Calu3 (cell line): ENCODE measurements around the gene FAM193B. TPM values are rescaled to one million over a fixed set of nuclear protein-coding genes. Genes with fewer than 3 reads are reported as not detected.

Experiments
- BruUV-seq: library from RNA; stranded (reverse); fragments of 400-500 nt; replicated peaks from 2 replicates; lab custom pipeline; 2021; lab: Mats Ljungman, UMichigan
- CTCF ChIA-PET: fragments of 300-600 bp; sonication (Branson Sonifier 250); formaldehyde crosslinking; loops from one replicate; lab custom pipeline; 2022; ENCODE audit warnings: antibody characterized with exemption; lab: Charles Lee
- DNase-seq: peaks from one replicate; pipeline ENCODE4 v3.0.0; 2022
- H3K27ac Mint-ChIP-seq: one replicate; pipeline ENCODE4 v1.8.0; 2022; ENCODE audit warnings: mixed read lengths; ENCODE audit not compliant: unreplicated experiment
- H3K27me3 Mint-ChIP-seq: one replicate; pipeline ENCODE4 v1.8.0; 2022; ENCODE audit warnings: mixed read lengths; ENCODE audit not compliant: unreplicated experiment
- H3K36me3 Mint-ChIP-seq: one replicate; pipeline ENCODE4 v1.8.0; 2022; ENCODE audit warnings: mild to moderate bottlenecking, moderate library complexity, mixed read lengths; ENCODE audit not compliant: insufficient read depth, unreplicated experiment
- H3K4me1 Mint-ChIP-seq: one replicate; pipeline ENCODE4 v1.8.0; 2022; ENCODE audit warnings: mild to moderate bottlenecking, low read depth, mixed read lengths; ENCODE audit not compliant: unreplicated experiment
- H3K4me3 Mint-ChIP-seq: one replicate; pipeline ENCODE4 v1.8.0; 2022; ENCODE audit warnings: mild to moderate bottlenecking, low read depth, moderate library complexity, mixed read lengths; ENCODE audit not compliant: unreplicated experiment
- H3K9me3 Mint-ChIP-seq: one replicate; pipeline ENCODE4 v1.8.0; 2022; ENCODE audit warnings: low read depth, mixed read lengths; ENCODE audit not compliant: unreplicated experiment
- CTCF ChIP-seq: fragments of 200-600 bp; IDR thresholded peaks from one replicate; pipeline ENCODE4 v1.8.0; 2022; ENCODE audit warnings: antibody characterized with exemption; ENCODE audit not compliant: unreplicated experiment
- intact Hi-C: fragments of 100-400 bp; cut with micrococcal nuclease; formaldehyde crosslinking; loops from one replicate; pipeline ENCODE4 v1.10.0; 2022; ENCODE audit not compliant: unreplicated experiment
- total RNA-seq: library from RNA; stranded (reverse); gene quantifications from 2 replicates; pipeline ENCODE4 v1.2.3, GENCODE V29; 2022

Gene FAM193B
- total RNA-seq, 1 experiment from 2014 or later: 97.0 TPM

- CTCF ChIA-PET: interaction anchor here (0.6 kb wide), 1 partner anchor 62 kb away, joined by 5 read pairs; no protein-coding TSS in a partner anchor
- peaks cover 27% of the 10 kb centered on the region for H3K4me1 Mint-ChIP-seq
- intact Hi-C loops: no loop called here
- TF ChIP-seq CTCF: no peak
- peaks cover 44% of the 10 kb centered on the region for H3K36me3 Mint-ChIP-seq
- H3K27me3 Mint-ChIP-seq: no peaks in the 10 kb centered on the region
- H3K4me3 Mint-ChIP-seq: peak overlapping the region; percentile 88
- H3K9me3 Mint-ChIP-seq: no peaks in the 10 kb centered on the region
- peak; percentile 41 for DNase-seq
- no TSS peak for BruUV-seq
- no peak overlapping the region for H3K27ac Mint-ChIP-seq
Measured at GRCh38 chr5:177601577-177602457, 47.5 kb upstream of the FAM193B start.

GRCh38 chr5:177601126-177601525 lies 46.8 kb upstream of the FAM193B start:
- intact Hi-C loops: no loop called here
- Mint-ChIP-seq H3K4me3 (peak overlapping the region; percentile 88), H3K9me3 (no peaks in the 10 kb centered on the region), H3K36me3 (peaks cover 51% of the 10 kb centered on the region), H3K27ac (peak overlapping the region; percentile 86), H3K27me3 (no peaks in the 10 kb centered on the region), H3K4me1 (peaks cover 27% of the 10 kb centered on the region)
- BruUV-seq: no TSS peak
- no peak for DNase-seq
- no peak for TF ChIP-seq CTCF
- CTCF ChIA-PET: interaction anchor here (0.6 to 0.9 kb wide), 2 partner anchors 9 to 61 kb away, joined by 3 to 5 read pairs; partner anchors contain the start of gene TMED9

- H3K27me3 Mint-ChIP-seq: no peaks in the 10 kb centered on the region
- H3K9me3 Mint-ChIP-seq: no peaks in the 10 kb centered on the region
- peaks cover 27% of the 10 kb centered on the region for H3K4me1 Mint-ChIP-seq
- BruUV-seq: no TSS peak
- TF ChIP-seq CTCF: no peak
- CTCF ChIA-PET: interaction anchor here (0.9 kb wide), 1 partner anchor 9 kb away, joined by 3 read pairs; the partner anchor contains the start of gene TMED9
- intact Hi-C loops: no loop called here
- peak overlapping the region; percentile 88 for H3K4me3 Mint-ChIP-seq
- DNase-seq: no peak
- peak overlapping the region; percentile 86 for H3K27ac Mint-ChIP-seq
- peaks cover 56% of the 10 kb centered on the region for H3K36me3 Mint-ChIP-seq
Measured at GRCh38 chr5:177600508-177601018, 46.2 kb upstream of the FAM193B start.

- CTCF ChIA-PET: interaction anchor here (0.7 to 0.9 kb wide), 2 partner anchors 8 to 174 kb away, joined by 3 to 4 read pairs; partner anchors contain the start of genes GRK6 and TMED9
- TF ChIP-seq CTCF: no peak
- BruUV-seq: no TSS peak
- peaks cover 27% of the 10 kb centered on the region for H3K4me1 Mint-ChIP-seq
- peak; percentile 96 for DNase-seq
- peaks cover 55% of the 10 kb centered on the region for H3K36me3 Mint-ChIP-seq
- no peaks in the 10 kb centered on the region for H3K27me3 Mint-ChIP-seq
- intact Hi-C loops: no loop called here
- H3K27ac Mint-ChIP-seq: peak within 1 kb of the TSS; percentile 86
- peak within 1 kb of the TSS; percentile 88 for H3K4me3 Mint-ChIP-seq
- no peaks in the 10 kb centered on the region for H3K9me3 Mint-ChIP-seq
Measured at GRCh38 chr5:177599731-177600507, 45.6 kb upstream of the FAM193B start, which contains the start of gene B4GALT7. TSS of gene B4GALT7 (plus strand) at chr5:177600132. CDS start at chr5:177600211, 79 bp downstream.
